HL-60 (cell line): Measurements from ENCODE around the gene DYNC1I1.

ENCODE experiments used
- DNase-seq, 2 experiments: peaks; one replicate each; pipeline ENCODE4 v3.0.0-alpha.2; 2010 to 2020; ENCODE audit warnings: low read depth in 1 of 2, low spot score in 1 of 2
- H3K27ac ChIP-seq: fragments of 250-450 bp; sonication (Bioruptor Pico); replicated peaks from 2 replicates; pipeline ENCODE4 v1.5.1; 2020; ENCODE audit warnings: mild to moderate bottlenecking, moderate library complexity
- H3K27me3 ChIP-seq: fragments of 250-450 bp; sonication (Bioruptor Pico); 2 replicates; pipeline ENCODE4 v1.5.1; 2021; ENCODE audit warnings: mild to moderate bottlenecking, moderate library complexity; ENCODE audit not compliant: insufficient read depth, poor library complexity, severe bottlenecking
- H3K4me3 ChIP-seq: replicated peaks from 2 replicates; pipeline ENCODE4 v1.5.1; 2011; ENCODE audit warnings: mild to moderate bottlenecking, control low read depth, low read length; ENCODE audit not compliant: insufficient read depth
- CTCF ChIP-seq: IDR thresholded peaks from one replicate; pipeline ENCODE4 v1.5.1; 2011; ENCODE audit warnings: low read length, control low read depth, inconsistent platforms; ENCODE audit not compliant: insufficient read depth
- GABPA ChIP-seq: IDR thresholded peaks from 2 replicates; pipeline ENCODE4 v1.6.1; 2012; ENCODE audit warnings: low read depth
- POLR2AphosphoS5 ChIP-seq: IDR thresholded peaks from 2 replicates; pipeline ENCODE4 v1.6.1; 2012; ENCODE audit warnings: low read depth
- SPI1 ChIP-seq: IDR thresholded peaks from 2 replicates; pipeline ENCODE4 v1.6.1; 2012; ENCODE audit warnings: low read depth, mild to moderate bottlenecking, borderline replicate concordance
- TF ChIP-seq, protein P1 (sequence below): IDR thresholded peaks from 2 replicates; pipeline ENCODE4 v1.6.1; 2012; ENCODE audit warnings: low read depth; ENCODE audit not compliant: insufficient replicate concordance

Gene DYNC1I1

GRCh38 chr7:95893484-95893883 is 121.1 kb downstream of the DYNC1I1 start:
- H3K27me3 ChIP-seq, result peaks cover 4% of the 10 kb centered on the region
- TF ChIP-seq POLR2AphosphoS5 (no peak), CTCF (no peak), GABPA (no peak), SPI1 (no peak)
- TF ChIP-seq, protein P1, sequence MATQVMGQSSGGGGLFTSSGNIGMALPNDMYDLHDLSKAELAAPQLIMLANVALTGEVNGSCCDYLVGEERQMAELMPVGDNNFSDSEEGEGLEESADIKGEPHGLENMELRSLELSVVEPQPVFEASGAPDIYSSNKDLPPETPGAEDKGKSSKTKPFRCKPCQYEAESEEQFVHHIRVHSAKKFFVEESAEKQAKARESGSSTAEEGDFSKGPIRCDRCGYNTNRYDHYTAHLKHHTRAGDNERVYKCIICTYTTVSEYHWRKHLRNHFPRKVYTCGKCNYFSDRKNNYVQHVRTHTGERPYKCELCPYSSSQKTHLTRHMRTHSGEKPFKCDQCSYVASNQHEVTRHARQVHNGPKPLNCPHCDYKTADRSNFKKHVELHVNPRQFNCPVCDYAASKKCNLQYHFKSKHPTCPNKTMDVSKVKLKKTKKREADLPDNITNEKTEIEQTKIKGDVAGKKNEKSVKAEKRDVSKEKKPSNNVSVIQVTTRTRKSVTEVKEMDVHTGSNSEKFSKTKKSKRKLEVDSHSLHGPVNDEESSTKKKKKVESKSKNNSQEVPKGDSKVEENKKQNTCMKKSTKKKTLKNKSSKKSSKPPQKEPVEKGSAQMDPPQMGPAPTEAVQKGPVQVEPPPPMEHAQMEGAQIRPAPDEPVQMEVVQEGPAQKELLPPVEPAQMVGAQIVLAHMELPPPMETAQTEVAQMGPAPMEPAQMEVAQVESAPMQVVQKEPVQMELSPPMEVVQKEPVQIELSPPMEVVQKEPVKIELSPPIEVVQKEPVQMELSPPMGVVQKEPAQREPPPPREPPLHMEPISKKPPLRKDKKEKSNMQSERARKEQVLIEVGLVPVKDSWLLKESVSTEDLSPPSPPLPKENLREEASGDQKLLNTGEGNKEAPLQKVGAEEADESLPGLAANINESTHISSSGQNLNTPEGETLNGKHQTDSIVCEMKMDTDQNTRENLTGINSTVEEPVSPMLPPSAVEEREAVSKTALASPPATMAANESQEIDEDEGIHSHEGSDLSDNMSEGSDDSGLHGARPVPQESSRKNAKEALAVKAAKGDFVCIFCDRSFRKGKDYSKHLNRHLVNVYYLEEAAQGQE, result no peak
- no peak overlapping the region for H3K27ac ChIP-seq
- H3K4me3 ChIP-seq, result no peak overlapping the region
- DNase-seq, result no peak

GRCh38 chr7:95897557-95898251 is 125.3 kb downstream of the DYNC1I1 start:
- TF ChIP-seq SPI1 (no peak), GABPA (no peak), CTCF (no peak), POLR2AphosphoS5 (no peak)
- TF ChIP-seq, protein P1, result no peak
- no peak for DNase-seq
- Histone ChIP-seq H3K27ac (no peak overlapping the region), H3K4me3 (no peak overlapping the region), H3K27me3 (peaks cover 13% of the 10 kb centered on the region)

DNA sequence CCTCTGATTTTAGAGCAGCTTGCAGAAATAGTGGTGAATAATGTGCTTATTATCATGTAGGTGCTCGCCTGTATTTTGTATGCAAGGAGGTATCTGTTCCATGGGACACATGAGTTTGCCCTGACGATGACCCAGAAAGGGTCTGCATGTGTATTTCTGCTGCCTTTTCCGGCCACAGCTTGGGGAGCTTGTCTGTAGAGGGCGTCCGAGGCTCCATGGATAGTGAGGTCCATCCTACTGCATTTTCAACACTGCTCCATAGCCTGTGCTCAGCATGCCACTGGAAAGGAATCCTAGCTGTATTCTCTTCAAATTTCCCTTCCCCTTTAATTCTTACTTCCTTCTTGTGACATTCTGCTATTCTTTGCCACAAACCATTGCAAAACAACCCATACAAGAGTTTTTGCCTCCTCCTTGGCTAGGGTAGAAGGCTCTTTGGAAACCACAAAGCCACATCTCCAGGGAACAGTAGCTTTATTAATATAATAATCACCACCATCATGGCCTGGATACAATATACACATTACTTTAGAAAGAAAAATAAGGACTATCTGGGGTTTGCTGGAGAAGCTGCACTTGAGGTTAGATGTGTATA is 127.7 kb downstream of the DYNC1I1 start:
- TF ChIP-seq POLR2AphosphoS5, result peak; percentile 65; the same call in 1 of the 2 replicates
- peak; percentile 46; the same call in 1 of the 2 replicates for TF ChIP-seq SPI1
- no peak for TF ChIP-seq GABPA
- Histone ChIP-seq H3K4me3 (no peak overlapping the region), H3K27me3 (peaks cover 13% of the 10 kb centered on the region), H3K27ac (no peak overlapping the region)
- peak in 1 of 2 experiments; percentile 63 for DNase-seq

- Histone ChIP-seq H3K27ac (no peak overlapping the region), H3K27me3 (peaks cover 13% of the 10 kb centered on the region), H3K4me3 (no peak overlapping the region)
- TF ChIP-seq GABPA (no peak), CTCF (no peak), POLR2AphosphoS5 (no peak), SPI1 (no peak)
- TF ChIP-seq, protein P1, result no peak
- DNase-seq, result no peak
These were observed 128.7 kb downstream of the DYNC1I1 start for GRCh38 chr7:95901006-95901405.
